Neural cell (in vitro differentiated cells): ENCODE results near the gene SFXN4. TPM values are rescaled to one million over a fixed set of nuclear protein-coding genes. Genes with fewer than 3 reads are reported as not detected.

Experiments used
- H2AFZ ChIP-seq: fragments of 200-600, 300-800 bp; sonication (generic), shearing (Covaris generic); 2 replicates; pipeline ENCODE4 v1.6.0; 2014; ENCODE audit warnings: low read depth, mild to moderate bottlenecking, antibody characterized with exemption, low read length, moderate library complexity
- H3F3A ChIP-seq: fragments of 200-600 bp; shearing (Covaris generic); 2 replicates; pipeline ENCODE4 v1.6.1; 2016; ENCODE audit warnings: mild to moderate bottlenecking, moderate library complexity, mixed read lengths, antibody characterized with exemption, low read length; ENCODE audit not compliant: insufficient read depth, poor library complexity, severe bottlenecking
- H3K27ac ChIP-seq: fragments of 200-600, 300-800 bp; sonication (generic), shearing (Covaris generic); 2 replicates; pipeline ENCODE4 v1.5.1; 2014; ENCODE audit warnings: mild to moderate bottlenecking, low read length, moderate library complexity
- H3K27me3 ChIP-seq: fragments of 300-800, 200-600 bp; sonication (generic), shearing (Covaris generic); 2 replicates; pipeline ENCODE4 v1.6.0; 2014; ENCODE audit warnings: mild to moderate bottlenecking, low read depth, low read length, moderate library complexity; ENCODE audit not compliant: insufficient read depth
- H3K36me3 ChIP-seq: fragments of 300-800, 200-600 bp; sonication (generic), shearing (Covaris generic); 2 replicates; pipeline ENCODE4 v1.5.1; 2014; ENCODE audit warnings: mild to moderate bottlenecking, antibody characterized with exemption, low read length, moderate library complexity; ENCODE audit not compliant: insufficient read depth
- H3K4me2 ChIP-seq: fragments of 300-800, 200-600 bp; sonication (generic), shearing (Covaris generic); 2 replicates; pipeline ENCODE4 v1.6.0; 2014; ENCODE audit warnings: mild to moderate bottlenecking, low read length
- H3K4me3 ChIP-seq: fragments of 300-800, 200-600 bp; sonication (generic), shearing (Covaris generic); 2 replicates; pipeline ENCODE4 v1.5.1; 2014; ENCODE audit warnings: mild to moderate bottlenecking, low read length, moderate library complexity
- H3K79me2 ChIP-seq: fragments of 200-600 bp; shearing (Covaris generic); replicated peaks from 2 replicates; pipeline ENCODE4 v1.6.0; 2014; ENCODE audit warnings: mild to moderate bottlenecking, low read length, moderate library complexity; ENCODE audit not compliant: insufficient read depth
- H3K9ac ChIP-seq: fragments of 300-800, 200-600 bp; sonication (generic), shearing (Covaris generic); 2 replicates; pipeline ENCODE4 v1.6.1; 2016; ENCODE audit warnings: mild to moderate bottlenecking, low read length, mixed read lengths
- H3K9me2 ChIP-seq: fragments of 200-600 bp; shearing (Covaris generic); 2 replicates; pipeline ENCODE4 v1.6.1; 2016; ENCODE audit warnings: mild to moderate bottlenecking, low read length, mixed read lengths; ENCODE audit not compliant: insufficient read depth
- H3K9me3 ChIP-seq: fragments of 200-600, 300-800 bp; sonication (generic), shearing (Covaris generic); 2 replicates; pipeline ENCODE4 v1.6.1; 2016; ENCODE audit warnings: mild to moderate bottlenecking, mixed run types, low read length, moderate library complexity, mixed read lengths
- H4K20me1 ChIP-seq: fragments of 200-600 bp; shearing (Covaris generic); 2 replicates; pipeline ENCODE4 v1.6.1; 2016; ENCODE audit warnings: mild to moderate bottlenecking, mixed run types; ENCODE audit not compliant: insufficient read depth
- CTCF ChIP-seq: fragments of 450-650 bp; IDR thresholded peaks from 2 replicates; pipeline ENCODE4 v1.5.1; 2014; ENCODE audit warnings: antibody characterized with exemption, mild to moderate bottlenecking, moderate library complexity; ENCODE audit not compliant: poor library complexity, severe bottlenecking
- EP300 ChIP-seq: fragments of 450-650 bp; conservative IDR thresholded peaks from 2 replicates; pipeline ENCODE4 v1.6.1; 2014; ENCODE audit warnings: antibody characterized with exemption, mild to moderate bottlenecking, moderate library complexity; ENCODE audit not compliant: poor library complexity, severe bottlenecking
- EZH2 ChIP-seq: fragments of 200-600, 300-800 bp; shearing (Covaris generic), sonication (generic); IDR thresholded peaks from 2 replicates; pipeline ENCODE4 v1.6.1; 2014; ENCODE audit warnings: antibody characterized with exemption, low read length, borderline replicate concordance, mild to moderate bottlenecking; ENCODE audit not compliant: insufficient read depth, poor library complexity, severe bottlenecking
- MXI1 ChIP-seq: fragments of 450-650 bp; conservative IDR thresholded peaks from 2 replicates; pipeline ENCODE4 v1.6.1; 2014; ENCODE audit warnings: antibody characterized with exemption, mild to moderate bottlenecking; ENCODE audit not compliant: poor library complexity, severe bottlenecking
- POLR2AphosphoS5 ChIP-seq: IDR thresholded peaks from 2 replicates; pipeline ENCODE4 v1.6.1; 2012
- RAD21 ChIP-seq: fragments of 450-650 bp; conservative IDR thresholded peaks from 2 replicates; pipeline ENCODE4 v1.6.1; 2014; ENCODE audit warnings: antibody characterized with exemption, mild to moderate bottlenecking, moderate library complexity
- REST ChIP-seq: IDR thresholded peaks from 2 replicates; pipeline ENCODE4 v1.6.1; 2012; ENCODE audit warnings: borderline replicate concordance
- SMC3 ChIP-seq: fragments of 450-650 bp; conservative IDR thresholded peaks from 2 replicates; pipeline ENCODE4 v1.6.1; 2014; ENCODE audit warnings: antibody characterized with exemption, mild to moderate bottlenecking, moderate library complexity; ENCODE audit not compliant: poor library complexity
- TAF1 ChIP-seq: IDR thresholded peaks from 2 replicates; pipeline ENCODE4 v1.6.1; 2012; ENCODE audit warnings: low read depth
- polyA plus RNA-seq: library from polyadenylated mRNA; depleted of rRNA; stranded (reverse); fragments of >200 nt; gene quantifications from 2 replicates; pipeline ENCODE4 v1.2.3, GENCODE V29; 2014

SFXN4 gene
- polyA plus RNA-seq, 1 donor from 2014 or later, result 23.7 TPM

- Histone ChIP-seq H3K36me3 (no peaks in the 10 kb centered on the region), H2AFZ (no peak overlapping the region), H3K79me2 (no peaks in the 10 kb centered on the region), H3K9ac (no peak overlapping the region), H3K4me3 (no peak overlapping the region), H4K20me1 (no peaks in the 10 kb centered on the region), H3F3A (no peaks in the 10 kb centered on the region), H3K27me3 (no peaks in the 10 kb centered on the region), H3K9me2 (no peaks in the 10 kb centered on the region), H3K27ac (no peak overlapping the region), H3K9me3 (no peaks in the 10 kb centered on the region), H3K4me2 (no peak overlapping the region)
- no peak for TF ChIP-seq POLR2AphosphoS5
- no peak for TF ChIP-seq EZH2
- no peak for TF ChIP-seq MXI1
- no peak for TF ChIP-seq CTCF
- TF ChIP-seq TAF1, result no peak
- no peak for TF ChIP-seq RAD21
- TF ChIP-seq EP300, result no peak
- no peak for TF ChIP-seq SMC3
- TF ChIP-seq REST, result no peak
Measured at GRCh38 chr10:119191881-119192280, 26.4 kb upstream of the SFXN4 start.

GRCh38 chr10:119190954-119191785 is 25.7 kb upstream of the SFXN4 start:
- Histone ChIP-seq H3F3A (no peaks in the 10 kb centered on the region), H3K9ac (no peak overlapping the region), H3K4me2 (no peak overlapping the region), H3K27me3 (no peaks in the 10 kb centered on the region), H3K27ac (no peak overlapping the region), H3K4me3 (no peak overlapping the region), H2AFZ (no peak overlapping the region), H3K36me3 (no peaks in the 10 kb centered on the region), H4K20me1 (no peaks in the 10 kb centered on the region), H3K79me2 (no peaks in the 10 kb centered on the region), H3K9me2 (no peaks in the 10 kb centered on the region), H3K9me3 (no peaks in the 10 kb centered on the region)
- no peak for TF ChIP-seq RAD21
- TF ChIP-seq MXI1, result no peak
- no peak for TF ChIP-seq EP300
- no peak for TF ChIP-seq POLR2AphosphoS5
- no peak for TF ChIP-seq TAF1
- no peak for TF ChIP-seq EZH2
- no peak for TF ChIP-seq REST
- no peak for TF ChIP-seq SMC3
- TF ChIP-seq CTCF, result no peak
